H9 (cell line): ENCODE measurements around the gene LYRM1. TPM values are rescaled to one million over a fixed set of nuclear protein-coding genes. Genes with fewer than 3 reads are reported as not detected.

Source experiments
- DNase-seq: peaks from one replicate; pipeline ENCODE4 v3.0.0-alpha.2; 2017
- H2AFZ ChIP-seq: one replicate; pipeline ENCODE4 v1.6.1; 2013; ENCODE audit warnings: mild to moderate bottlenecking, low read length, control low read depth, moderate library complexity
- H2AK5ac ChIP-seq: 2 replicates; pipeline ENCODE4 v1.6.1; 2013; ENCODE audit warnings: low read length, control low read depth, mixed read lengths; ENCODE audit not compliant: insufficient read length
- H2BK120ac ChIP-seq: one replicate; pipeline ENCODE4 v1.6.1; 2013; ENCODE audit warnings: low read depth, mild to moderate bottlenecking, low read length, control low read depth, inconsistent platforms; ENCODE audit not compliant: poor library complexity, severe bottlenecking
- H2BK12ac ChIP-seq: 2 replicates; pipeline ENCODE4 v1.6.1; 2013; ENCODE audit warnings: low read length, control low read depth, mixed read lengths, low read depth; ENCODE audit not compliant: insufficient read length
- H2BK15ac ChIP-seq: 2 replicates; pipeline ENCODE4 v1.6.1; 2013; ENCODE audit warnings: low read depth, low read length, control low read depth
- H2BK20ac ChIP-seq: one replicate; pipeline ENCODE4 v1.6.1; 2013; ENCODE audit warnings: low read depth, mild to moderate bottlenecking, low read length, control low read depth, inconsistent platforms; ENCODE audit not compliant: poor library complexity, severe bottlenecking
- H2BK5ac ChIP-seq: 2 replicates; pipeline ENCODE4 v1.6.1; 2013; ENCODE audit warnings: low read length, control low read depth, mixed read lengths; ENCODE audit not compliant: insufficient read length
- H3K14ac ChIP-seq: 2 replicates; pipeline ENCODE4 v1.6.1; 2013; ENCODE audit warnings: low read length, control low read depth; ENCODE audit not compliant: insufficient read depth
- H3K18ac ChIP-seq: 2 replicates; pipeline ENCODE4 v1.6.1; 2013; ENCODE audit warnings: low read depth, mild to moderate bottlenecking, mixed read lengths, low read length, control low read depth; ENCODE audit not compliant: insufficient read length
- H3K23ac ChIP-seq: 2 replicates; pipeline ENCODE4 v1.6.1; 2013; ENCODE audit warnings: low read length, control low read depth, mixed read lengths, low read depth; ENCODE audit not compliant: insufficient read length
- H3K23me2 ChIP-seq: 2 replicates; pipeline ENCODE4 v1.6.1; 2013; ENCODE audit warnings: low read depth, mild to moderate bottlenecking, mixed read lengths, low read length, control low read depth; ENCODE audit not compliant: insufficient read length, poor library complexity, severe bottlenecking
- H3K27ac ChIP-seq: 2 replicates; pipeline ENCODE4 v1.5.1; 2013; ENCODE audit warnings: low read length, control low read depth, mixed read lengths, low read depth; ENCODE audit not compliant: insufficient read length
- H3K27me3 ChIP-seq: 2 replicates; pipeline ENCODE4 v1.6.1; 2013; ENCODE audit warnings: low read length, control low read depth, inconsistent platforms; ENCODE audit not compliant: insufficient read depth
- H3K4ac ChIP-seq: 2 replicates; pipeline ENCODE4 v1.6.1; 2013; ENCODE audit warnings: low read depth, mild to moderate bottlenecking, control low read depth, inconsistent platforms, low read length, moderate library complexity
- H3K4me1 ChIP-seq: 2 replicates; pipeline ENCODE4 v1.6.1; 2013; ENCODE audit warnings: low read length, control low read depth, inconsistent platforms; ENCODE audit not compliant: insufficient read depth
- H3K4me2 ChIP-seq: 2 replicates; pipeline ENCODE4 v1.6.1; 2013; ENCODE audit warnings: low read length, control low read depth, mixed read lengths; ENCODE audit not compliant: insufficient read length, insufficient read depth
- H3K56ac ChIP-seq: 2 replicates; pipeline ENCODE4 v1.6.1; 2013; ENCODE audit warnings: low read depth, mild to moderate bottlenecking, mixed read lengths, low read length, control low read depth; ENCODE audit not compliant: insufficient read length
- H3K79me1 ChIP-seq: 2 replicates; pipeline ENCODE4 v1.6.1; 2013; ENCODE audit warnings: low read depth, mild to moderate bottlenecking, moderate library complexity, low read length, control low read depth, inconsistent platforms; ENCODE audit not compliant: insufficient read depth, poor library complexity, severe bottlenecking
- H3K79me2 ChIP-seq: 2 replicates; pipeline ENCODE4 v1.6.1; 2013; ENCODE audit warnings: low read length, control low read depth, inconsistent platforms; ENCODE audit not compliant: insufficient read depth
- H3K9ac ChIP-seq: 2 replicates; pipeline ENCODE4 v1.6.1; 2013; ENCODE audit warnings: low read length, control low read depth, mixed read lengths; ENCODE audit not compliant: insufficient read length; ENCODE audit errors: extremely low read depth
- H3K9me3 ChIP-seq: one replicate; pipeline ENCODE4 v1.6.1; 2013; ENCODE audit warnings: low read depth, low read length, inconsistent platforms; ENCODE audit not compliant: control insufficient read depth
- H3T11ph ChIP-seq: one replicate; pipeline ENCODE4 v1.6.1; 2013; ENCODE audit warnings: mild to moderate bottlenecking, low read length, control low read depth, inconsistent platforms
- H4K20me1 ChIP-seq: one replicate; pipeline ENCODE4 v1.6.1; 2013; ENCODE audit not compliant: control insufficient read depth, insufficient read length, insufficient read depth
- H4K5ac ChIP-seq: 2 replicates; pipeline ENCODE4 v1.6.1; 2013; ENCODE audit warnings: low read depth, mild to moderate bottlenecking, mixed read lengths, low read length, control low read depth; ENCODE audit not compliant: insufficient read length
- H4K8ac ChIP-seq: replicated peaks from 2 replicates; pipeline ENCODE4 v1.6.1; 2013; ENCODE audit warnings: low read length, control low read depth, mixed read lengths, low read depth; ENCODE audit not compliant: insufficient read length
- H4K91ac ChIP-seq: 2 replicates; pipeline ENCODE4 v1.6.1; 2013; ENCODE audit warnings: low read depth, mild to moderate bottlenecking, moderate library complexity, mixed read lengths, low read length, control low read depth; ENCODE audit not compliant: insufficient read length
- H3K27ac Mint-ChIP-seq, 3 experiments: 2 replicates in 2 of 3; 3 replicates in 1 of 3; pipeline ENCODE4 v1.8.0; 2020 to 2021; ENCODE audit warnings: mixed read lengths in 3 of 3, mild to moderate bottlenecking in 1 of 3, moderate library complexity in 1 of 3
- H3K27me3 Mint-ChIP-seq: 2 replicates; pipeline ENCODE4 v1.8.0; 2021; ENCODE audit warnings: low read depth, mild to moderate bottlenecking, moderate library complexity, mixed read lengths
- H3K36me3 Mint-ChIP-seq, 3 experiments: 2 replicates in 2 of 3; 3 replicates in 1 of 3; pipeline ENCODE4 v1.8.0; 2020 to 2021; ENCODE audit warnings: low read depth in 3 of 3, mixed read lengths in 3 of 3; ENCODE audit not compliant: insufficient read depth in 1 of 3
- H3K4me1 Mint-ChIP-seq, 2 experiments: 2 replicates each; pipeline ENCODE4 v1.8.0; 2020; ENCODE audit warnings: mixed read lengths in 2 of 2
- H3K4me3 Mint-ChIP-seq, 2 experiments: 2 replicates in 1 of 2; 3 replicates in 1 of 2; pipeline ENCODE4 v1.8.0; 2020 to 2021; ENCODE audit warnings: mild to moderate bottlenecking in 2 of 2, mixed read lengths in 2 of 2, moderate library complexity in 1 of 2
- H3K9me3 Mint-ChIP-seq, 2 experiments: 2 replicates in 1 of 2; 3 replicates in 1 of 2; pipeline ENCODE4 v1.8.0; 2020; ENCODE audit warnings: mild to moderate bottlenecking in 2 of 2, mixed read lengths in 2 of 2, moderate library complexity in 1 of 2
- CTCF ChIP-seq: fragments of 200-600 bp; sonication (generic); conservative IDR thresholded peaks from 3 replicates; pipeline ENCODE4 v1.8.0; 2021; ENCODE audit warnings: antibody characterized with exemption, mild to moderate bottlenecking
- WGBS: extraction: QIAGEN DNeasy Blood & Tissue Kit; methylation state at CpG from one replicate; pipeline ENCODE4 v1.1.7; 2013; ENCODE audit warnings: missing lambda C conversion rate, low lambda C conversion rate, mixed read lengths; ENCODE audit not compliant: insufficient read length; ENCODE audit errors: extremely low coverage; 5-methylcytosine and 5-hydroxymethylcytosine counted together
- total RNA-seq: library from RNA; stranded (reverse); gene quantifications from 2 replicates; pipeline ENCODE4 v1.2.1, GENCODE V29; 2021

Gene LYRM1
- total RNA-seq, 1 experiment from 2014 or later: 9.6 TPM

GRCh38 chr16:20937736-20938135 lies 37.2 kb downstream of the LYRM1 start:
- no peaks in the 10 kb centered on the region for H3K36me3 Mint-ChIP-seq

More at GRCh38 chr16:20937736-20938135, 37.2 kb downstream of the LYRM1 start:
- H3K4me1 ChIP-seq: no peaks in the 10 kb centered on the region
- H4K5ac ChIP-seq: no peak overlapping the region
- no peak overlapping the region for H2BK5ac ChIP-seq
- no peak overlapping the region for H3T11ph ChIP-seq
- H3K23me2 ChIP-seq: no peaks in the 10 kb centered on the region
- no peak overlapping the region for H3K14ac ChIP-seq
- H3K56ac ChIP-seq: no peak overlapping the region
- H3K9ac ChIP-seq: no peak overlapping the region
- H4K20me1 ChIP-seq: no peaks in the 10 kb centered on the region
- no peak overlapping the region for H3K18ac ChIP-seq
- H4K8ac ChIP-seq: no peak overlapping the region
- DNase-seq: no peak
- Mint-ChIP-seq H3K4me3 (no peak overlapping the region), H3K27me3 (no peaks in the 10 kb centered on the region), H3K4me1 (peaks cover 0 to 6% of the 10 kb centered on the region in 2 experiments; a peak in 1 of 4 replicates), H3K9me3 (no peaks in the 10 kb centered on the region), H3K27ac (no peak overlapping the region)
- H3K27ac ChIP-seq: no peak overlapping the region
- H3K4me2 ChIP-seq: no peak overlapping the region
- H2BK12ac ChIP-seq: no peak overlapping the region
- no peak overlapping the region for H2BK15ac ChIP-seq
- H3K9me3 ChIP-seq: no peaks in the 10 kb centered on the region
- no peak overlapping the region for H4K91ac ChIP-seq
- H2AFZ ChIP-seq: no peak overlapping the region
- no peak overlapping the region for H3K23ac ChIP-seq
- H3K4ac ChIP-seq: no peak overlapping the region
- H3K79me2 ChIP-seq: no peaks in the 10 kb centered on the region
- no peak overlapping the region for H2BK120ac ChIP-seq
- no peak for TF ChIP-seq CTCF
- H3K79me1 ChIP-seq: no peaks in the 10 kb centered on the region
- no peak overlapping the region for H2BK20ac ChIP-seq
- H3K27me3 ChIP-seq: no peaks in the 10 kb centered on the region
- H2AK5ac ChIP-seq: no peak overlapping the region
- WGBS: no CpG with 5 or more reads among the region's 6 CpGs
